ENCODE data around the gene ZNF316. TPM values are rescaled to one million over a fixed set of nuclear protein-coding genes. Genes with fewer than 3 reads are reported as not detected.

The ZNF316 gene
- polyA plus RNA-seq, 1 experiment = 5.6 TPM

DNA sequence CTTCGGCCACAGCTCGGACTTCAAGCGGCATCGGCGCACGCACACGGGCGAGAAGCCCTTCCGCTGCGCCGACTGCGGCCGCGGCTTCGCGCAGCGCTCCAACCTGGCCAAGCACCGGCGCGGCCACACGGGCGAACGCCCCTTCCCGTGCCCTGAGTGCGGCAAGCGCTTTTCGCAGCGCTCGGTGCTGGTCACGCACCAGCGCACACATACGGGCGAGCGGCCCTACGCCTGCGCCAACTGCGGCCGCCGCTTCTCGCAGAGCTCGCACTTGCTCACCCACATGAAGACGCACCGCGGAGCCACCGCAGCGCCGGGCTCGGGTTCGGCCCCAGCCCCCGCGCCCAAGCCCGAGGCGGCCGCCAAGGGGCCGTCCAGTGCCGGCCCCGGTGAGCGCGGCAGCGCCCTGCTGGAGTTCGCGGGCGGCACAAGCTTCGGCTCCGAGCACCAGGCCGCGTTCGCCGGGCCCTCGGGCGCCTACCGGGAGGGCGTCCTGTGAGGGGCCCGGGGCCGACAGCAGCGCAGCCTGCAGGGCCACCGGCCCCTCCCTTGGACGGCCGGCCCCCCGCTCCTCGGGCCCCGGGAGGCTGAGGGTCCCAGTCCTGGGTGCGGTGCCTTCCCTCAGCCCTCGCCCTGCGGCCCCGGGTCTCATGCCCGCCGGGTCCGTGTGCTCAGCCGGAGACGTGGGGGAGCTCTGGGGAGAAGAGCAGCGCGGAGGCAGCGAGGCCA is 17.2 kb downstream of the ZNF316 start:
- H3K27me3 ChIP-seq (ENCODE audit: control insufficient read depth, insufficient read depth, low read length) = no peaks in the 10 kb centered on the region
- H3K9me3 ChIP-seq (ENCODE audit: control insufficient read depth, insufficient read depth, low read length) = peaks cover 64% of the 10 kb centered on the region
- POLR2A ChIA-PET = no interaction called here
- H3K27ac ChIP-seq (ENCODE audit: low read depth, low read length) = no peak overlapping the region
- TF ChIP-seq, protein P1, sequence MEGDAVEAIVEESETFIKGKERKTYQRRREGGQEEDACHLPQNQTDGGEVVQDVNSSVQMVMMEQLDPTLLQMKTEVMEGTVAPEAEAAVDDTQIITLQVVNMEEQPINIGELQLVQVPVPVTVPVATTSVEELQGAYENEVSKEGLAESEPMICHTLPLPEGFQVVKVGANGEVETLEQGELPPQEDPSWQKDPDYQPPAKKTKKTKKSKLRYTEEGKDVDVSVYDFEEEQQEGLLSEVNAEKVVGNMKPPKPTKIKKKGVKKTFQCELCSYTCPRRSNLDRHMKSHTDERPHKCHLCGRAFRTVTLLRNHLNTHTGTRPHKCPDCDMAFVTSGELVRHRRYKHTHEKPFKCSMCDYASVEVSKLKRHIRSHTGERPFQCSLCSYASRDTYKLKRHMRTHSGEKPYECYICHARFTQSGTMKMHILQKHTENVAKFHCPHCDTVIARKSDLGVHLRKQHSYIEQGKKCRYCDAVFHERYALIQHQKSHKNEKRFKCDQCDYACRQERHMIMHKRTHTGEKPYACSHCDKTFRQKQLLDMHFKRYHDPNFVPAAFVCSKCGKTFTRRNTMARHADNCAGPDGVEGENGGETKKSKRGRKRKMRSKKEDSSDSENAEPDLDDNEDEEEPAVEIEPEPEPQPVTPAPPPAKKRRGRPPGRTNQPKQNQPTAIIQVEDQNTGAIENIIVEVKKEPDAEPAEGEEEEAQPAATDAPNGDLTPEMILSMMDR (IDR thresholded peaks at IDR 0.05; ENCODE audit: low read depth, low read length) = no peak
- CTCF ChIA-PET = no interaction called here
- DNase-seq (ENCODE audit: low read depth, low spot score) = no peak
- no peak overlapping the region for H3K4me3 ChIP-seq (ENCODE audit: low read depth, low read length)

DNA sequence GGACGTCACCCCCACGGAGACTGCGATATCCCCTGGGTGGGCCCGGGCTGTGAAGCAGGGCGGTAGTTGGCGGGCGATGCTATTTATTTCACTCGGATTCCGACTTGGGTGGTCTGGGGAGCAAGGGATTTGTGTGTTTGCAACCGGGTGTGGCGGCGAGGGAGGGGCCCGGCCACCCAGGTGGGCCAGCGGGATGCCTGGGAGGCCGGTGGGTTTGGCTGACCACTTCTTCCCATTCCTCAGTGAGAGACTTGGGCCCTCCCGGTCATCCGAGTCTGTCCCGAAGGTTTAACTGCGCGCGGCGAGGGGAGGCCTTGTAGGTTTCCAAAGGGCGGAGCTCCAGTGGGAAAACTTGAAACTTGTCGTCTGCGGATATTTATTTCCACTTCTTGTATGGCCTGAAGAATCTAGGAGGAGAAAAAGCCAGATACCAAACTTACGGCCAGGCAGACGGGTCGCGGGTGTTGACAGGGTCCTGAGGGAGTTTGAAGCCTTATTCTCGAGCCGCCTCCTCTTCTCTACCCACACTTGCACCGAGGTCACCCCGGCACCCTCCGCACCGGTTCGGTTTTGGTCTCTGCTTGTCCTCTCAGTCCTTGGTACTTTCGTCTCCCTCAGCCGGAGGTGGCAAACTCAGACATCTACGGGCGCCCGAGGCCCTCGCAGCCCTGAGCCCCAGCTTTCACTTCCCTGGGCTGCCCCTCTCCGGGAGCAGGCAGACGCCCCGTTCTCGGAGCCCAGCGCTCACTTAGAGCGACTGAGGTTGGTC is 17.9 kb downstream of the ZNF316 start:
- Histone ChIP-seq H3K9me3 (ENCODE audit: control insufficient read depth, insufficient read depth, low read length) (peaks cover 57% of the 10 kb centered on the region), H3K27ac (ENCODE audit: low read depth, low read length) (no peak overlapping the region), H3K27me3 (ENCODE audit: control insufficient read depth, insufficient read depth, low read length) (no peaks in the 10 kb centered on the region), H3K4me3 (ENCODE audit: low read depth, low read length) (no peak overlapping the region)
- POLR2A ChIA-PET = no interaction called here
- DNase-seq (ENCODE audit: low read depth, low spot score) = no peak
- TF ChIP-seq, protein P1 (IDR thresholded peaks at IDR 0.05; ENCODE audit: low read depth, low read length) = no peak
- CTCF ChIA-PET = no interaction called here

DNA sequence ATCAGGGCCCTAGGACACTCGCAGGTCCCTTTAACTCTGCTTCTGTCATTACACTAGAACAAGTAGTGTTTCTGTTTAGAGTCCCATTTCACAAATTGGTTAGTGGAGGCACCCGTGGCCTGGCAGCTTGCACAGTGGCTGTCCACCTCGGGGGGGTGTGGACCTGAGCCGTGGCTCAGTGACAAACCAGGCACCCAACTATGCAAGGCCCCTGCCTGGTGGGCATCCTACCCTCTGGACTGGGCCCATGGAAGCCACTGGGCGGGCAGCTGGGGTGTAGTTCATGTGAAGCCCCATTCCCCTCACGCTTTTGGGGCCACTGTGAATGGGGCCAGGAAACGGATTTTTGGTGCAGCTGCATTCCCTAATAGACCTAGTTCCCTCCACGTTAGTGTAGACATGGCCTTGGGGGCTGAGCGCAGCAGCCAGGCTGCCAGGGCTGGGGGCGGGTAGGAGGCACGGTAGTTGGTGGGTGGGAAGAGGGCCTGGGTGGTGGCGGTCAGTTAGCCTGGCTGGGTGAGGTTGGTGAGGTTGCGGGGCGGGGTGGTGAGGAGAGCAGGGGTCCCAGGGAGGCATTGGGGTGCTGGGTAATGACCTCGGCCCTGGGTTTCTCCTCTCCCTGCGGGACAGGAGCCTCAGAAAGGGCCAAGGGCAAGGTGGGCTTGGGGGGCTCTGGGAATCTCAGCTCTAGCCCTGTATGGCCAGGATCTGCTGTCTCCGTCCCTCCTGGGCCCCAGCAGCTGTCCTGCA is 18.7 kb downstream of the ZNF316 start:
- ChIA-PET CTCF (no interaction called here), POLR2A (no interaction called here)
- Histone ChIP-seq H3K27ac (ENCODE audit: low read depth, low read length) (no peak overlapping the region), H3K27me3 (ENCODE audit: control insufficient read depth, insufficient read depth, low read length) (no peaks in the 10 kb centered on the region), H3K4me3 (ENCODE audit: low read depth, low read length) (no peak overlapping the region), H3K9me3 (ENCODE audit: control insufficient read depth, insufficient read depth, low read length) (peaks cover 49% of the 10 kb centered on the region)
- no peak for DNase-seq (ENCODE audit: low read depth, low spot score)
- TF ChIP-seq, protein P1 (IDR thresholded peaks at IDR 0.05; ENCODE audit: low read depth, low read length) = no peak

DNA sequence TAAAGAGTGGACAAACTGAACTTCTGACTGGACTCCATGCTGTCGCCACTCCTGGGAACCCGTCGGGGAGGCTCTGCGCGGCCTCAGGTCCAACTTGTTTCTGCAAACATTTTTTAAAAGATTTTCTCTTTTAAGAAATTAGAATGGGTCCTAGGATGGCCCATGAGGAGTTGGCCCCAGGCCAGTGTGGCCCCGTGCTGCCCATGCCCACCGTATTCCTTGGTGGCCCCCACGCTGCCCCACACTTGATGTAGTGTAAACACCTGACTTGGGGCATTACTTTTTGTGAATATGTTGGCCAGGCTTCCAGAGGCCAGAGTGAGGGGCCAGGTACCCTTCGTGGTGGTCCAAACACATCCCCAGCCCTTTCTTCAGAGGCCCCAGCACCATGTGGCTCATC is 19.3 kb downstream of the ZNF316 start:
- H3K4me3 ChIP-seq (ENCODE audit: low read depth, low read length) = no peak overlapping the region
- ChIA-PET POLR2A (no interaction called here), CTCF (no interaction called here)
- TF ChIP-seq, protein P1 (IDR thresholded peaks at IDR 0.05; ENCODE audit: low read depth, low read length) = no peak
- peaks cover 43% of the 10 kb centered on the region for H3K9me3 ChIP-seq (ENCODE audit: control insufficient read depth, insufficient read depth, low read length)
- no peak for DNase-seq (ENCODE audit: low read depth, low spot score)
- no peak overlapping the region for H3K27ac ChIP-seq (ENCODE audit: low read depth, low read length)
- H3K27me3 ChIP-seq (ENCODE audit: control insufficient read depth, insufficient read depth, low read length) = no peaks in the 10 kb centered on the region
